SW 1271 (cell line): ENCODE measurements around the gene DOC2A.
A peak's percentile ranks its signal among the peaks of the same experiment; 100 is the strongest.
"Not testable (repeated sequence)": the region's sequence is repeated elsewhere in the genome, so short reads cannot be mapped to it uniquely, and the experiment has no call there.

Experiments
- DNase-seq, 2 experiments: peaks; one replicate each; lab custom pipeline; 2025; lab: John Stamatoyannopoulos, UW

DOC2A gene

GRCh38 chr16:30010844-30011713 is at the start of gene DOC2A:
Gene DOC2A (minus strand): TSS chr16:30011027. CDS start chr16:30010222, 805 bp downstream.
- DNase-seq, result no peak

GRCh38 chr16:30060346-30060745 is 49.5 kb upstream of the DOC2A start:
- no peak for DNase-seq

GRCh38 chr16:30054959-30055553 is 44.2 kb upstream of the DOC2A start:
- peak in 1 of 2 experiments; percentile 43 for DNase-seq

- peak in 1 of 2 experiments; percentile 19 for DNase-seq
These were observed 43.6 kb upstream of the DOC2A start for GRCh38 chr16:30054451-30054850.

- DNase-seq, result peak in 1 of 2 experiments; percentile 70
These were observed 42.7 kb upstream of the DOC2A start for GRCh38 chr16:30053376-30054015.

- peak; percentile 88 to 94 for DNase-seq
These were observed 42.0 kb upstream of the DOC2A start for GRCh38 chr16:30052671-30053372.

GRCh38 chr16:30051518-30051917 is 40.7 kb upstream of the DOC2A start:
- peak; percentile 48 to 64 for DNase-seq

GRCh38 chr16:30049871-30050270 is 39.0 kb upstream of the DOC2A start:
- no peak for DNase-seq

GRCh38 chr16:30046588-30046987 is 35.8 kb upstream of the DOC2A start:
- no peak for DNase-seq

GRCh38 chr16:30046178-30046577 is 35.4 kb upstream of the DOC2A start:
- DNase-seq, result no peak

- DNase-seq, result peak in 1 of 2 experiments; percentile 37
These were observed 31.0 kb upstream of the DOC2A start for GRCh38 chr16:30041841-30042240.

GRCh38 chr16:30040690-30041089 is 29.9 kb upstream of the DOC2A start:
- not testable (repeated sequence) for DNase-seq

GRCh38 chr16:30040221-30040620 is 29.4 kb upstream of the DOC2A start:
- DNase-seq, result no peak

GRCh38 chr16:30033270-30033669 is 22.4 kb upstream of the DOC2A start:
- no peak for DNase-seq

- peak; percentile 57 to 69 for DNase-seq
These were observed 21.4 kb upstream of the DOC2A start for GRCh38 chr16:30032083-30032819.

GRCh38 chr16:30031477-30031918 is 20.7 kb upstream of the DOC2A start:
- no peak for DNase-seq

- DNase-seq, result no peak
These were observed 20.1 kb upstream of the DOC2A start, which contains the start of gene TLCD3B for GRCh38 chr16:30030841-30031413. Gene TLCD3B (minus strand): TSS chr16:30031271. CDS start chr16:30030527, 744 bp downstream.

- DNase-seq, result no peak
These were observed 19.3 kb upstream of the DOC2A start for GRCh38 chr16:30030011-30030685.

- DNase-seq, result no peak
These were observed 17.7 kb upstream of the DOC2A start for GRCh38 chr16:30028438-30029076.
